Coronary artery (tissue), 2 donors: ENCODE measurements around the gene PSG6.
"Not testable (repeated sequence)": the region's sequence is repeated elsewhere in the genome, so short reads cannot be mapped to it uniquely, and the experiment has no call there.

ENCODE experiments used
- DNase-seq: peaks from one replicate; pipeline ENCODE4 v3.0.0-alpha.2; 2017; ENCODE audit warnings: low spot score
- H3K27ac ChIP-seq, 2 donors: fragments of 200-600 bp; sonication (generic); one replicate each; pipeline ENCODE4 v1.5.1; 2016 to 2019
- H3K4me3 ChIP-seq: fragments of 200-600 bp; sonication (generic); 2 replicates; pipeline ENCODE4 v1.5.1; 2016; ENCODE audit warnings: mild to moderate bottlenecking, moderate library complexity
- CTCF ChIP-seq: fragments of 200-600 bp; sonication (generic); IDR thresholded peaks from one replicate; pipeline ENCODE4 v1.5.1; 2019; ENCODE audit warnings: antibody characterized with exemption

PSG6 gene

DNA sequence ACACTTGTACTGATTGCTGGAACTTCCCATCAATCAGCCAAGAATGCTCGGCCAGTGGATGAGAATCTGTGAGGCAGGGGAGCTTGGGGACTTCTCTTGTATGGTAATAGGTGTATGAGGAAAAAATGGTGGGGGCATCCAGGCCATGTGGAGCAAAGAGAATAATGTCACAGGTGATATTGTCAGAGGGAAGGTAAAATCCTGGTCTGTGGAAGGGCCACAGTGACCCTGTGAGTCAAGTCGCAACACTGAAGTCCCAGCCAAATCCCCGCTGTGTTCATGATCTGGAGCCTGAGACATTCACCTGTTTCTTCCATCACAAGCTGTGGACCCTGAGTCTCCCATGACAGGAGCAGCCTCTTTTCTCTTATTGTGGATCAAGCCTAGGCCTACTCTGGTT is 11.2 kb upstream of the PSG6 start:
- DNase-seq: no peak
- H3K27ac ChIP-seq: no peak overlapping the region
- TF ChIP-seq CTCF: no peak
- no peak overlapping the region for H3K4me3 ChIP-seq

DNA sequence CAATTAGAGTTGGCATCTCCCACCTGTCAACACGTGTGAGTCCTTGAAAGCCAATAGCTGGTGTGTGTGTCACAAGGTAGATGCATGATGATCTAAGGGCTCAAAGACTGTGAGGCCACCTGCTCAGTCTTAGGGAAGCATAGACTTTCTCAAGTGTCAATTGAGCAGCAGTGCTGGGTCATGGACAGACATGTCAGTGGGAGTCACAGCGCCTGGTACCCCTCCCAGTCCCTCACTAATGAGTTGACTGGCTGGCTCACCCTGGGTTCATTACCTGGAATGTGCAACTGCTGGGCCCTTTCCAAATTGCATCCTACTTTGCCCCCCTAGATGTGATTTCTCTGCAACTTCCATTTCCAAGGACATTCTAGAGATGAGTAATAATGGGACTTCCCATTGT is 9.1 kb upstream of the PSG6 start:
- TF ChIP-seq CTCF: no peak
- no peak for DNase-seq
- H3K27ac ChIP-seq: no peak overlapping the region
- H3K4me3 ChIP-seq: no peak overlapping the region

DNA sequence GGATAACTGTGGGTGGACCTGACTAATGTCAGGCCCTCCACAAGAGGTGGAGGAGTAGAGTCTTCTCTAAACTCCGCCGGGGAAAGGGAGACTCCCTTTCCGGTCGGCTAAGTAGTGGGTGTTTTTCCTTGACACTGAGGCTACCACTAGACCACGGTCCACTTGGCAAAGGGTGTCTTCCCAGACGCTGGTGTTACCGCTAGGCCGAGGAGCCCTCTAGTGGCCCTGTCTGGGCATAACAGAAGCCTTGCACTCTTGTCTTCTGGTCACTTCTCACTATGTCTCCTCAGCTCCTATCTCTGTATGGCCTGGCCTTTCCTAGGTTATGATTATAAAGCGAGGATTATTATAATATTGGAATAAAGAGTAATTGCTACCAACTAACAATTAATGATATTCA is 5.4 kb upstream of the PSG6 start:
- H3K4me3 ChIP-seq, DNase-seq, H3K27ac ChIP-seq: not testable (repeated sequence)

GRCh38 chr19:42920971-42921370 is 3.3 kb upstream of the PSG6 start:
- H3K4me3 ChIP-seq, H3K27ac ChIP-seq, DNase-seq: not testable (repeated sequence)

DNA sequence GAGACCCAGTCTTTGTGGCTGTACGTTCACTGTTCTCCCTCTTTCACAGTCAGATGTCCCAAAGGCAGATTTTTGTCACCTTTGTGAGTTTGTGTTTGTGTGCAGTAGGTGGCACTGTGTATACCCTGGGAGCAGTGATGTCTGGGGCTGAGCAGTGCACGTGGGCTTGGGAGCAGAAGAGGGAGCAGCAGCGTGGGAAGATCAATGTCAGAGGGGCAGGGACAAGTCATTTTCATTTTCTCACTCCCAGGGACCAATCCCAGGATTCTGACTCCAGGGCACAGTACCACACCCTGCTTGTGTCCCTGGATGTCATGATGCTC is 2.0 kb upstream of the PSG6 start:
- no peak for DNase-seq
- no peak overlapping the region for H3K4me3 ChIP-seq
- H3K27ac ChIP-seq: no peak overlapping the region
- no peak for TF ChIP-seq CTCF

- not testable (repeated sequence) for DNase-seq, H3K4me3 ChIP-seq
Observed at GRCh38 chr19:42919070-42919756, 1.5 kb upstream of the PSG6 start.

DNA sequence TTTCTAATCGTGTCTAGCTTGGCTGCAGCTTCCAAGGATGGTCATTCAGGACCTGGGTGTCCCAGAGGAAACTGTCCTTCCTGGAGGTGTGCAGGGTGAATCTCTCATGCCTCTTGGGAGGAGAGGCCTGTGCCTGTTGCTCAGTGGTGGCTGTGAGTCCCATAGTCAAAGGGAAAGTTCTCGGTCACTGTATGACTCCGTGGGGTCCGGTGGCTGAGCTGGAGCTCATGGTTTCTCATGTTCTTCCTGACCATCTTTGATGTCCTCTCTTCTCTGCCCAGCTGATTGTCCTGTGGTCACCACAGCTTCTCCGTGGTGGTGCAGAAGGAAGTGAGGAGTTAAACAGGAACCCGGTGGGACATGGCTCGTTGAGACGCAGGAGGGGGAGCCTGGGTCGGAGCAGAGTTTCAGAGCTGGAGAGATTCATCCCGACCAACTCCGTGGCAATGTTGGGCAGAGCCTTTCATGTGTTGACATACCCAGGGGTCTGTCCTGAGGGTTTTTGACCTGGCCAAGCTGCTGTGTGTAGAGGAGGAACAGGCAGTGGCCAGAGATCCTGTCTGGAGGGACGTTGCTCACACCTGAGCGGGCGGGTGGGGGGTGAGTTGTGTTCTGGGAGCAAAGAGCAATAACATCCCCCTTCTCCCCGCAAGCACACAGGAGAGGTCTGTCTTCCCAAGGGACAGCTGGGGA is 829 bp upstream of the PSG6 start:
- H3K4me3 ChIP-seq, DNase-seq, H3K27ac ChIP-seq: not testable (repeated sequence)

More at GRCh38 chr19:42919070-42919756, 1.5 kb upstream of the PSG6 start:
- H3K27ac ChIP-seq: not testable (repeated sequence)

DNA sequence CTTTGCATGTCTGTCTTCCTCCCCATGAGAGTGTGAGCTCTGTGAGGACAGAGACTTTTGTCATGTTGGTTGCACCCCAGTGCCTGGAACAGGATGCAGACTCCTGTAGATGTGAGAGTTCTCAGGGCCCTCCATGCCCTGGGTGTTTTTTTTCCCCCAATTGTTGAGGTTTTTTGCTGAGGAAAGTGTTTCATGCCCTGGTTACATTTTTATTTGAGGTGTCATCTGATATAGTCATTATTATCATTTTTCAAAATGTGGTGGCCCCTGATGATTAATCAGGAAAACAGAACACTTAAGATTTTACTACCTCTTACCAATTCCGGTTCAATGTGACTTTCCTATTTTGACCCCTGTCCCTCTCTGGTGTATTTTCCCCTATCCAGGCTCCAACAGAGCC is 763 bp downstream of the PSG6 start:
- not testable (repeated sequence) for DNase-seq, H3K4me3 ChIP-seq, H3K27ac ChIP-seq

DNA sequence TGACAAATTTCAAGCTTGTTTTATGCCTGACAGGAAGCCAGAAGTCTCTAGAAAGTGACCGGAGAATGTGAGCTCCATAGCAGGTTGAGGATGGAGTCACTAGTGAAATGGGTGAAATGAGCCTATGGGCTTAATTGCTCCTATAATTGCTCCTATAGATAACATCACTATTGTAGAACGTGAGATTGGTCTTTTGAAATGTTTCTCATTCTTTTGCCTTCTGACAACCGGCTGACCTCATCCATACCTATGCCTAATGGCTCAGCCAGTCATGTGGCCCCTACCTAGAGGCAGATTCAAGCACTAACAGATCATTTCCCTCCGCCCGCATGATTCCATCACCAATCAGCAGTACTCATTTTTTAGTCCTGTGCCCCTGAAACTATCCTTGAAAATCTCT is 4.2 kb downstream of the PSG6 start:
- not testable (repeated sequence) for H3K4me3 ChIP-seq, H3K27ac ChIP-seq, DNase-seq

GRCh38 chr19:42912941-42913340 is 4.8 kb downstream of the PSG6 start:
- DNase-seq, H3K4me3 ChIP-seq, H3K27ac ChIP-seq: not testable (repeated sequence)

GRCh38 chr19:42911731-42912130 is 6.0 kb downstream of the PSG6 start:
- not testable (repeated sequence) for H3K27ac ChIP-seq, DNase-seq, H3K4me3 ChIP-seq

DNA sequence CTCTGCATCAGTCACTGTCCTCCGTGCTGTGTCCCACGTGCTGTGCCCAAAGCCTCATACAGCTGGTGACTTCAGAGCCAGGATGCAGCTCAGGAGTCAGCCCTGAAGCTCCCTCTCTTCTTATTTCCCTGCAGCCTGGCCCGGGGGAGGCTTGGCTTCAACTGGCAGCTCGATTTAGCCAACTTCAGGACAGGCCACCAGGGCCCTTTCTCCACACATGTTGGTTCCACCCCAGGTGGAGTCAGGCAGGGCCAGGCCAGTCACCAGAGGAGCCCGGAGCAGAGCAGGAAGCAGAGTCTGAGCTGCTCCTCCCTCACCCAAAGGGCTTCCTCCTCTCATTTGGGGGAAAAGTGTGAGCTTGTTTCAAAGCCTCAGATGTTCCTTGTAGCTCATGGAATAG is 11.5 kb downstream of the PSG6 start:
- DNase-seq, H3K27ac ChIP-seq, H3K4me3 ChIP-seq: not testable (repeated sequence)

DNA sequence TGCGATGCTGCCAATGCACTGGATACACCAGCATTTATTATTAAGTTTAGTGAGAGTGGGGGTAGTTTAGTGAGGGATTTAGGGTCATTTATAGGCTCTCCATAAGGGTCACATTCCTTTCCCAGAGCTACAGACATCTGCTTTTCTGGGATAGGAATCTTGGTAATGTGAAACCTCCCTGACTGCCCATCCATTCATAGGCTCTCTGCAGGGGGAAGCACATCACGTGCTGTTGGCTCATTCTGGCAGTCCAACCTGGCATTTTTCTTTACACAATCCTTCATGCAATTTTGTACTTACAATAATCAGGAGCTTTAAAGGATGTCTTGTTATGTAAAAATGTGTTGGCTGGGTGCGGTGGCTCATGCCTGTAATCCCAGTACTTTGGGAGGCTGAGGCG is 17.1 kb downstream of the PSG6 start:
- not testable (repeated sequence) for DNase-seq, H3K27ac ChIP-seq, H3K4me3 ChIP-seq

DNA sequence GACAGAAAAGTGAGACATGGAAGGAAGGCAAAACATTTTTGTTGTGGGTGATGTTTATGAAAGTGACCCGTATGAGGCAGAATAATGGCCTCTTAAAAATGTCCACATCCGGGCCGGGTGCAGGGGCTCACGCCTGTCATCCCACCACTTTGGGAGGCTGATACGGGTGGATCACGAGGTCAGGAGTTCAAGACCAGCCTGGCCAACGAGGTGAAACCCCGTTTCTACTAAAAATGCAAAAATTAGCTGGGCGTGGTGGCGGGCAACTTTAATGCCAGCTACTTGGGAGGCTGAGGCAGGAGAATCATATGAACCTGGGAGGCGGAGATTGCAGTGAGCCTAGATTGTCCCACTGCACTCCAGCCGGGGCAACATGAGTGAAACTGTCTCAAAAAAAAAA is 18.0 kb downstream of the PSG6 start:
- not testable (repeated sequence) for DNase-seq, H3K27ac ChIP-seq, H3K4me3 ChIP-seq

- not testable (repeated sequence) for H3K4me3 ChIP-seq
Observed at GRCh38 chr19:42899110-42899509, 18.6 kb downstream of the PSG6 start.

DNA sequence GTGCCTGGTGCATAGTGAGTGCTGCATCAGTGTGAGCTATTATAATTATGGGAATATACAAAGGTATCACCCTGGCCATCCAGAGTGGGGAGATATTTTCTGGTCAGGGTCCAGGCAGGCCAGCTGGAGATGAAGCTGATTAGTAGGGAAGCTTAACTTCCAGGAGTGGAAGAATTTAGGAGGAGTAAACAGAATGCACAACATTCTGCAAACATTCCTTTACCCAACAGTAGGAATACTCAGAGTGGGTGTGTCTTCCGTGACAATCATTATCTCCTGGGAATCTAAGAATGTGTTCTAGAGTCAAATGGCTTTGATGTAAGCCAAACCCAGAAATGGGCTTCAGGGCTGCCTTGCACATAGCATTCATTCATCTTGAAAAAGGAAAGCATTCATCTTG is 19.0 kb downstream of the PSG6 start:
- not testable (repeated sequence) for H3K27ac ChIP-seq, DNase-seq, H3K4me3 ChIP-seq

More at GRCh38 chr19:42899110-42899509, 18.6 kb downstream of the PSG6 start:
- DNase-seq, H3K27ac ChIP-seq: not testable (repeated sequence)
